ENCODE data around the gene C1QTNF4.
A peak's percentile ranks its signal among the peaks of the same experiment; 100 is the strongest.

Gene C1QTNF4

DNA sequence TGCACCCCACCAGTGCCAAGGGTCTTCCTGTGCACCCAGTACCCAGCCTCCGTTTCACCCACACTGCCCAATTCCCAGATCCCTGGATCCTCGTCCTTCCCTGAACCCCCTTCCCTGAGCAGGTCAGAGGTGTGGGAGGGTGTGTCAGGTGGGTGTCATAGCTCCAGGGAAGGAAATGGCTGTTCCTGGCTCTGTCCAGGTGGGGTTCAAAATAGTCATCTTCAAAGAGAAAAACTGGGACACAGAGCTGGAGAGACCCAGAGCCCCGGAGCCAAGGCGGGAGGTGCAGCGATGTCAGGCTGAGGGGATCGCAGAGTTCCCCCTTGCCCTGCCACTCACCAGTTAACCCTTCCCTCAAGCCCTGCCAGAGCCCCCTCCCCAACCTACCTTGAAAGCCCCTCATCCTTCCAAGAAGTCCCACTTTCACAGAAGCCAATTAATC, 698 bp downstream of the C1QTNF4 start:
- H3K79me2 ChIP-seq (ENCODE audit: control insufficient read depth, insufficient read depth, low read length, unreplicated experiment) = no peaks in the 10 kb centered on the region
- H3K27ac ChIP-seq (ENCODE audit: low read depth, low read length) = no peak overlapping the region
- H3K4me1 ChIP-seq (ENCODE audit: control insufficient read depth, insufficient read depth, low read length, unreplicated experiment) = peaks cover 7% of the 10 kb centered on the region
- H3K4me3 ChIP-seq (ENCODE audit: low read depth, low read length) = peak overlapping the region; percentile 72
- H2AFZ ChIP-seq (ENCODE audit: low read length, unreplicated experiment) = no peak overlapping the region
- peaks cover 42% of the 10 kb centered on the region for H3K27me3 ChIP-seq (ENCODE audit: insufficient read depth, low read length)
- H3K36me3 ChIP-seq (ENCODE audit: insufficient read depth, low read length) = no peaks in the 10 kb centered on the region

DNA sequence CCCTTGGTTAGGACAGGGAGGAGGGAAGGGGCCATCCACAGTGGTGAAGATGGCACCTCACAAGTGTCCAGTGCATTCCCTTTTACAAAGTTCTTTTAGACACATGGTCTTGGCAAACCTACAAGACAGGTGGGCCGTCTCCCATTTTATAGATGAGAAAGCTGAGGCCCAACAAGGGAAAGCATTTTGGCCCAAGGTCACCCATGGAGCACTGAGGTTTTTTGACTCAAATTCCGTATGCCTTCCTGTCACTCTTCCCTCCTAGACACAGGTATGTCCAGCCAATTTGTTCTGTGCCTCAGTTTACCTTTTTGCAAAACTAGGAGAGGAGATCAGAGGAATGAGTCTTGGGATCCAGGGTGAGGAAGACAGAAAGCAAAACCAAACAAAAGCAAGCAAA, 1.2 kb downstream of the C1QTNF4 start:
- Histone ChIP-seq H3K27me3 (ENCODE audit: insufficient read depth, low read length) (peaks cover 42% of the 10 kb centered on the region), H3K4me3 (ENCODE audit: low read depth, low read length) (no peak overlapping the region), H3K36me3 (ENCODE audit: insufficient read depth, low read length) (no peaks in the 10 kb centered on the region), H3K27ac (ENCODE audit: low read depth, low read length) (no peak overlapping the region), H2AFZ (ENCODE audit: low read length, unreplicated experiment) (no peak overlapping the region), H3K79me2 (ENCODE audit: control insufficient read depth, insufficient read depth, low read length, unreplicated experiment) (no peaks in the 10 kb centered on the region), H3K4me1 (ENCODE audit: control insufficient read depth, insufficient read depth, low read length, unreplicated experiment) (peaks cover 7% of the 10 kb centered on the region)

DNA sequence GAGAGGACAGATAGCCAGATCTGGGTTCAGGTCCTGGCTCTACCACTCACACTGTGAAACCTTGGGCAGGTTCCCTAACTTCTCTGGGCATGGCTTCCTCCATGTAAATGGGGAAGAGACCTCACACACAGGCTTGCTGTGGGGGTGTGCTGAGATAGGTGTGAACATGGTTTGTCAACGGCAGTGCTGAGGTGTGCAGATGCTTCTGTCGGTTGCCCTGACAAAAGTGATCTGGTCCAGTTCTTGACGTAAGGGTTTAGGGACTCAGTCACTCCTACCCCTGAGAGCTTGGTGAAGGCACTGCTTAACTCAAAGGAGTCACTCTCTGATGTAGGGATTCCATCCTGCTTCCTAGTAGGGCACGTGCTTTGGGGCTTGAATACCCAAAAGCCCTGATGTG, 2.0 kb downstream of the C1QTNF4 start:
- no peaks in the 10 kb centered on the region for H3K36me3 ChIP-seq (ENCODE audit: insufficient read depth, low read length)
- no peak overlapping the region for H2AFZ ChIP-seq (ENCODE audit: low read length, unreplicated experiment)
- peaks cover 7% of the 10 kb centered on the region for H3K4me1 ChIP-seq (ENCODE audit: control insufficient read depth, insufficient read depth, low read length, unreplicated experiment)
- no peak overlapping the region for H3K4me3 ChIP-seq (ENCODE audit: low read depth, low read length)
- H3K27ac ChIP-seq (ENCODE audit: low read depth, low read length) = no peak overlapping the region
- peaks cover 42% of the 10 kb centered on the region for H3K27me3 ChIP-seq (ENCODE audit: insufficient read depth, low read length)
- H3K79me2 ChIP-seq (ENCODE audit: control insufficient read depth, insufficient read depth, low read length, unreplicated experiment) = no peaks in the 10 kb centered on the region

DNA sequence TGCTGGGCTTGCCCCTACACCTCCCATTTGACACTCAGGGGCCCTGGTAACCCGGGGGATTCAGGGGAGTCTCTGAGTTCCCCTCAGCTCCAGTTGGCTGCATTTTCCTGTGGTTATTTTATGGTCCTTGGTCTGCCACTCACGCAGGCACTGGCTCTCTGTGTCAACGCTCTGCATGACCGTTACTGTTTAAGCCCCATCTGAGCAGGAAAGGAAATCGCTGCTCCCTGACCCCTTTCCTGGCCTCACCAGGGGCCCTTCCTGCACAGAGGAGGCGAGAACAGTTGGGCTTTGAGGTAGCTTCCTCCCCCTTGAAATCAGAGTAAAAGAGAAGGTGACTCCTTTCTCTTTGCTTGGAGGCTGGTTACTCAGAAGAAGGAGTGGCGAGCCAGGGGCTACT, 2.4 kb downstream of the C1QTNF4 start:
- H3K79me2 ChIP-seq (ENCODE audit: control insufficient read depth, insufficient read depth, low read length, unreplicated experiment) = no peaks in the 10 kb centered on the region
- no peak overlapping the region for H2AFZ ChIP-seq (ENCODE audit: low read length, unreplicated experiment)
- no peak overlapping the region for H3K4me3 ChIP-seq (ENCODE audit: low read depth, low read length)
- no peak overlapping the region for H3K27ac ChIP-seq (ENCODE audit: low read depth, low read length)
- peaks cover 42% of the 10 kb centered on the region for H3K27me3 ChIP-seq (ENCODE audit: insufficient read depth, low read length)
- peaks cover 7% of the 10 kb centered on the region for H3K4me1 ChIP-seq (ENCODE audit: control insufficient read depth, insufficient read depth, low read length, unreplicated experiment)
- H3K36me3 ChIP-seq (ENCODE audit: insufficient read depth, low read length) = no peaks in the 10 kb centered on the region

DNA sequence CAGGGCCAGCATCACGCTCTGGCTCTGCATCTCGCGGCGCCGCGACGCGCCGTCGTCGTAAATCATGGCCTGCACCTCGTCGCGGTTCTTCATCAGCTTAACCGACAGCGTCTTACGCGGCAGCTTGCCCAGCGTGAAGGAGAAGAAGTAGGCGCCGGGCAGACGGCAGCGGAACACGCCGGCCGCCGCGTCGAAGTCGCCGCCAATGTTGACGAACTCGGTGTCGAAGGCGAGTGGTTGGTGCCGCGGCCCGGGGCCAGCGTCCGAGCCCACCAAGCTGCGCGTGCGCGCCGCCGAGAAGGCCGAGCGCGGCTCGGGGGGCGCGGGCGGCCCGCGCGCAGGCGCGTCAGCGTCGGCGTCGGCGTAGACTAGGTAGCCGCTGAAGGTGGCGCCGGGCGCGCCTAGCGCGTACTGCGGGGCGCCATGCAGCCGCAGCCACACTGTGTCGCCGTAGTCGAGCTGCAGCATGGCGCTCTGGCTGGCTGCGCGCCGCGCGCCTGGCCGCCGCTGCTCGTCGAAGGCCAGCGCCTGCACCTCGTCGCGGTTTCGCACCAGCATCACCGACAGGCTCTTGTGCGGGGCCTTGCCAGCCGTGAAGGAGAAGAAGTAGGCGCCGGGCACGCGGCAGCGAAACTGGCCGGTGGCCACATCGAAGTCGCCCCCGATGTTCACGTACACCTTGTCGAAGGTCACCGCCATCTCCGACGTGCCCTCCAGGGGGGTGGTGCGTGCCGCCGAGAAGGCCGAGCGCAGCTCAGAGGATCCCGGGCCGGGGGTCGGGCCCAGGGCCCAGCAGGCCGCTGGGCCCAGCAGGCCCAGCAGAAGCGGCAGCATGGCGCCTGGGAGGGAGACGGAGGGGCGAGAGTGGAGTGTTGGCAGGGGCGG, 4.0 kb downstream of the C1QTNF4 start:
- no peak overlapping the region for H2AFZ ChIP-seq (ENCODE audit: low read length, unreplicated experiment)
- H3K4me3 ChIP-seq (ENCODE audit: low read depth, low read length) = no peak overlapping the region
- peaks cover 7% of the 10 kb centered on the region for H3K4me1 ChIP-seq (ENCODE audit: control insufficient read depth, insufficient read depth, low read length, unreplicated experiment)
- no peaks in the 10 kb centered on the region for H3K79me2 ChIP-seq (ENCODE audit: control insufficient read depth, insufficient read depth, low read length, unreplicated experiment)
- H3K27me3 ChIP-seq (ENCODE audit: insufficient read depth, low read length) = peaks cover 34% of the 10 kb centered on the region
- H3K36me3 ChIP-seq (ENCODE audit: insufficient read depth, low read length) = no peaks in the 10 kb centered on the region
- H3K27ac ChIP-seq (ENCODE audit: low read depth, low read length) = no peak overlapping the region

DNA sequence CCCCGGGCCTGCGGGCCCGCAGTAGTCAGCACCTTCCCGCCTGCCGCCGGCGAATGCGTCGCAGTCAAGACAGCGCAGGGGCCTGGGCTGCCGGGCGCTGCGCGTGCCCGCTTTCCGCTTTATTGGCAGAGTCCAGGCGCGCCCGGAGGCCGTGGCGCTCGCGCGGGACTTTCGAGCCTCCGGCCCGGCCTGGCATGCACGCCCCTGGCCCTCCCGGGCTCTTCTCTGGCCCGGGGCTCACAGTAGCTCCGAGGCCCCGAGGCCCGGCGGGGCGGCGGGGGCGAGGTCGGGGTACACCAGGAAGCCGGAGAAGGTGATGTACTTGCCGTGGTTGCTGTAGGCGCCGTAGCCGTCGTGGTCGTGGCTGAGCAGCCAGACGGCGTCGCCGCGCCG, 4.6 kb downstream of the C1QTNF4 start:
- no peaks in the 10 kb centered on the region for H3K36me3 ChIP-seq (ENCODE audit: insufficient read depth, low read length)
- H3K27me3 ChIP-seq (ENCODE audit: insufficient read depth, low read length) = peaks cover 28% of the 10 kb centered on the region
- H2AFZ ChIP-seq (ENCODE audit: low read length, unreplicated experiment) = no peak overlapping the region
- peaks cover 7% of the 10 kb centered on the region for H3K4me1 ChIP-seq (ENCODE audit: control insufficient read depth, insufficient read depth, low read length, unreplicated experiment)
- no peak overlapping the region for H3K27ac ChIP-seq (ENCODE audit: low read depth, low read length)
- no peak overlapping the region for H3K4me3 ChIP-seq (ENCODE audit: low read depth, low read length)
- H3K79me2 ChIP-seq (ENCODE audit: control insufficient read depth, insufficient read depth, low read length, unreplicated experiment) = no peaks in the 10 kb centered on the region

DNA sequence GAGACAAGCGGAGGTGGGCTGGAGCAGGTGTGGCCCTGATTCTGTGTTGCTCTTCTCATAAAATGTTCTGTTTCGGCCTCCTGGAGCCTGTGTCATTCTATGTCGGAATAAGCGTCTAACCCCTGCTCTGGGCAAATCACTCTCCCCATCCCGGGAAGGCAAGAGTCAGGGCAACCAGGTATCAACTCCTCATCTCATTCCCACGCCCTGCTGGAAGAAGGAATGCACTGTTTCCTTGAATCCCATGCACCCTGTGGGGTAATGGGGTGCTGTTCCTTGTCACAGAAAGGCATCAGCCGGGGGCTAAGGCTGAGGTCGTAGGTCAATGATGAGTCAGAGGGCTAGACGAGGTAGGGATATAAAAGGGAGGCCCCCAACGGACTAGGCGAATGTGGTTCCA, 5.1 kb downstream of the C1QTNF4 start:
- H3K4me1 ChIP-seq (ENCODE audit: control insufficient read depth, insufficient read depth, low read length, unreplicated experiment) = peaks cover 7% of the 10 kb centered on the region
- H3K4me3 ChIP-seq (ENCODE audit: low read depth, low read length) = no peak overlapping the region
- H3K36me3 ChIP-seq (ENCODE audit: insufficient read depth, low read length) = no peaks in the 10 kb centered on the region; the same call in 1 of the 2 replicates
- no peak overlapping the region for H2AFZ ChIP-seq (ENCODE audit: low read length, unreplicated experiment)
- H3K27ac ChIP-seq (ENCODE audit: low read depth, low read length) = no peak overlapping the region
- peaks cover 23% of the 10 kb centered on the region for H3K27me3 ChIP-seq (ENCODE audit: insufficient read depth, low read length)
- H3K79me2 ChIP-seq (ENCODE audit: control insufficient read depth, insufficient read depth, low read length, unreplicated experiment) = no peaks in the 10 kb centered on the region

DNA sequence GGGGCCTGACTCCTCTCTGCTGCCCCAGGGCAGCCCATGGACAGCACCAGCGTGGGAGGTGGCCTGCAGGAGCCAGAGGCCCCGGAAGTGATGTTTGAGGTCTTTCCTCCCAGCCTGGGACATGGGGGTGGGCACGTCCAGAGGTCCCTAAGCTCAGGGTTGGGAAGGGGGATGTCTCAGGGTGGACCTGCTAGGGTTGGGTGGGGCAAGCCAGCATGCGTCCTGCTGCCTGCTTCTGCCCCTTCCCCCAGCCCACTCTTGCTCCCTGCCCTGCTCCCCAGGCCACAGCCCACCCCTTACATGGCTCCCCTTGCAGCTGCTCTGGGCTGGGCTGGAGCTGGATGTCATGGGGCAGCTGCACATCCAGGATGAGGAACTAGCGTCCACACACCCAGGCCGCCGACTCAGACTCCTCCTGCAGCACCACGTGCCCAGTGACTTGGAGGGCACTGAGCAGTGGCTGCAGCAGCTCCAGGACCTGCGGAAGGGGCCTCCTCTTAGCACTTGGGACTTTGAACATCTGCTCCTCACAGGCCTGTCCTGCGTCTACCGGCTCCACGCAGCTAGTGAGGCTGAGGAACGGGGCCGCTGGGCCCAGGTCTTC, 6.4 kb downstream of the C1QTNF4 start:
- peaks cover 10% of the 10 kb centered on the region for H3K27me3 ChIP-seq (ENCODE audit: insufficient read depth, low read length)
- H3K4me1 ChIP-seq (ENCODE audit: control insufficient read depth, insufficient read depth, low read length, unreplicated experiment) = no peaks in the 10 kb centered on the region
- H3K79me2 ChIP-seq (ENCODE audit: control insufficient read depth, insufficient read depth, low read length, unreplicated experiment) = no peaks in the 10 kb centered on the region
- H3K27ac ChIP-seq (ENCODE audit: low read depth, low read length) = no peak overlapping the region
- H3K4me3 ChIP-seq (ENCODE audit: low read depth, low read length) = no peak overlapping the region
- H3K36me3 ChIP-seq (ENCODE audit: insufficient read depth, low read length) = no peaks in the 10 kb centered on the region; the same call in 1 of the 2 replicates
- no peak overlapping the region for H2AFZ ChIP-seq (ENCODE audit: low read length, unreplicated experiment)

DNA sequence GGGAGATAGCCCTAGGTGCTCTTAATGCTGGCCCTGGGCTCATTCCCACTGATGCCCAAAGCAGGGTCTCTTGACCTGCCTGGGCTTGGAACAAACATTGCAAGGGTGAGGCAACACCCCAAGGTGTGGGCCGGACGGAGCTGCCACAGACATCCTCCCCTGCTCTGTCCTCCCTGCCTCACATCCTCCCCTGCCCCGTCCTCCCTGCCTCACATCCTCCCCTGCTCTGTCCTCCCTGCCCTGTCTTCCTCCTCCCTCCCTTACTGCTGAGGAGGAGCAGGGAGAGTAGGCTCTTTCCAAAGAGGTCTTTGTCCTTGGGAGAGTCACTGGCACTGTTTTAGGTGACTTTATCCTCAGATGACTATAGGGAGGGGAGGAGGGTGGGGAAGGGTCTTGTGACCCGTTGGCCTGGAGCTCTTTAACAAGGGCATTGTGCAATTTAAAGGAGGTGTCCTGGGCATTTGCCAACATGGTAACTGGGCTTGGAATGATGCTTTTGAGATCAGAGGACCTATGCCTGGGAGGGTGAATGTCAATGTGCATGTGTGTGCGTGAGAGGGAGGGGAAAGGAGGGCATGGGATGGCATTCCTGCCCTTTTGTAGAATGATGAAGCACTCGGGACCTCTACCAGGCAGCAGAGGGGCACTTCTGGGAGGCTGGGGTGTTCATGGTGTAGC, 7.0 kb downstream of the C1QTNF4 start:
- H3K27me3 ChIP-seq (ENCODE audit: insufficient read depth, low read length) = peaks cover 4% of the 10 kb centered on the region
- no peaks in the 10 kb centered on the region for H3K4me1 ChIP-seq (ENCODE audit: control insufficient read depth, insufficient read depth, low read length, unreplicated experiment)
- no peak overlapping the region for H3K4me3 ChIP-seq (ENCODE audit: low read depth, low read length)

DNA sequence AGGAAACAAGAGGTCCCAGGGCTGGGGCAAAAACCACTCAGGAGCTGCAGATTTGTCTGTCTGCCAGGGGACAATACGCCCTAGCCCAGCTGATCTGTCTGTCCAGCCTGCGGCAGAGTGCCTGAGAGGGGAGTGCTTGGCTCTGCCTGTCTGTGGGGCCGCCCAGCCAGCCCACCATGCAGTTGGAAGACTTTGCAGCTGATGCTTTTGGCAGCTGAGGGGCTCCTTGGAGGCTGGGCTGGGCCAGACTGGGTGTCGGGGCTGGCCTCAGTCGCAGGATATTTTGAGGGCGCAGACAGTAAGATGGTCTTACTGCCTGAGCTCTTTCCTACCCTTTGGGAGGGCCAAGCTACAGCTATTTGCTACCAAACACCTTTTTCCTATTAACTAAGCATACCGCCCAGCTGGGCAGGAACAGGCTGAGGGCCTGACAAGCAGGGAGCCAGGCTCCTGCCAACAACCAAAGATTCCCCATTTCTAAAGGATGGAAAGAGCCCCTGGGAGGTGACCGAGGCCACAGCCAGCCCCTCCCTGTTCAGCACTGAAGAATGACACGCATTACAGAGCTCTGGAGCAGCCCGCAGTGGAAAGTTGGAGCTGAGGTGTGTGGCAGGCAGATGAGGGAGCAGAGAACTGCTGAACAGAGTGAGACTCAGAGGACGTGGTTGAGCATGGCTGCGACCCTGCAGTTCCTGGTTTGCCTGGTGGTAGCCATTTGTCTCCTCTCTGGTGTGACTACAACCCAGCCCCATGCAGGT, 7.9 kb downstream of the C1QTNF4 start, which contains the start of gene FAM180B:
Gene FAM180B (plus strand): TSS at position 581 of the 758 bp plus-strand sequence. CDS start 91 bp downstream, at position 672.
- peaks cover 7% of the 10 kb centered on the region; the same call in 1 of the 2 replicates for H3K36me3 ChIP-seq (ENCODE audit: insufficient read depth, low read length)
- H3K4me3 ChIP-seq (ENCODE audit: low read depth, low read length) = no peak within 1 kb of the TSS
- H3K27ac ChIP-seq (ENCODE audit: low read depth, low read length) = no peak within 1 kb of the TSS
- no peaks in the 10 kb centered on the region for H3K27me3 ChIP-seq (ENCODE audit: insufficient read depth, low read length)
- H3K79me2 ChIP-seq (ENCODE audit: control insufficient read depth, insufficient read depth, low read length, unreplicated experiment) = peaks cover 6% of the 10 kb centered on the region
- H3K4me1 ChIP-seq (ENCODE audit: control insufficient read depth, insufficient read depth, low read length, unreplicated experiment) = no peaks in the 10 kb centered on the region
- no peak within 1 kb of the TSS for H2AFZ ChIP-seq (ENCODE audit: low read length, unreplicated experiment)

More for the DNA sequence above, 7.0 kb downstream of the C1QTNF4 start:
- H2AFZ ChIP-seq (ENCODE audit: low read length, unreplicated experiment) = no peak overlapping the region
- H3K36me3 ChIP-seq (ENCODE audit: insufficient read depth, low read length) = peaks cover 2% of the 10 kb centered on the region; the same call in 1 of the 2 replicates
- no peak overlapping the region for H3K27ac ChIP-seq (ENCODE audit: low read depth, low read length)
- H3K79me2 ChIP-seq (ENCODE audit: control insufficient read depth, insufficient read depth, low read length, unreplicated experiment) = no peaks in the 10 kb centered on the region

Data from ACC112 (cell line).